ENCODE results near the gene GPR55. TPM values are rescaled to one million over a fixed set of nuclear protein-coding genes. Genes with fewer than 3 reads are reported as not detected.

Gene GPR55
- total and polyA plus RNA-seq, 3 donors from 2014 or later: 10.9 to 14.7 (median 12.3) TPM

- intact Hi-C loops (cut with DNase I; ENCODE audit: low total_unique reads): no loop called here
- TF ChIP-seq CTCF (IDR thresholded peaks at IDR 0.05): no peak
- no peak for TF ChIP-seq POLR2A (IDR thresholded peaks at IDR 0.05)
- Histone ChIP-seq H3K27me3 (no peaks in the 10 kb centered on the region), H3K4me3 (no peak overlapping the region), H3K9me3 (no peaks in the 10 kb centered on the region), H3K27ac (no peak overlapping the region), H3K4me1 (peaks cover 5% of the 10 kb centered on the region), H3K36me3 (ENCODE audit: low read depth, missing control alignments) (no peaks in the 10 kb centered on the region)
- peak; percentile 42 for DNase-seq
- WGBS, 2 donors: 52 to 77% methylated on average over 4 to 14 of the region's 14 CpGs
Measured at GRCh38 chr2:230886671-230887071, 38.4 kb downstream of the GPR55 start.

GRCh38 chr2:230886206-230886605 lies 38.8 kb downstream of the GPR55 start:
- H3K9me3 ChIP-seq: no peaks in the 10 kb centered on the region
- no peak overlapping the region for H3K4me3 ChIP-seq
- DNase-seq: no peak
- peaks cover 5% of the 10 kb centered on the region for H3K4me1 ChIP-seq
- TF ChIP-seq CTCF (IDR thresholded peaks at IDR 0.05) (no peak), POLR2A (IDR thresholded peaks at IDR 0.05) (no peak)
- no peaks in the 10 kb centered on the region for H3K27me3 ChIP-seq
- H3K36me3 ChIP-seq (ENCODE audit: low read depth, missing control alignments): no peaks in the 10 kb centered on the region
- no peak overlapping the region for H3K27ac ChIP-seq
- WGBS, 2 donors: 46 to 80% methylated on average over 4 to 5 of the region's 5 CpGs
- intact Hi-C loops (cut with DNase I; ENCODE audit: low total_unique reads): no loop called here

- Histone ChIP-seq H3K4me3 (no peak overlapping the region), H3K27me3 (no peaks in the 10 kb centered on the region), H3K9me3 (no peaks in the 10 kb centered on the region), H3K27ac (no peak overlapping the region), H3K4me1 (peaks cover 5% of the 10 kb centered on the region), H3K36me3 (ENCODE audit: low read depth, missing control alignments) (no peaks in the 10 kb centered on the region)
- DNase-seq: peak; percentile 66
- WGBS, 2 donors: 69 to 70% methylated on average over 11 of the region's 11 CpGs
- TF ChIP-seq CTCF (IDR thresholded peaks at IDR 0.05): no peak
- intact Hi-C loops (cut with DNase I; ENCODE audit: low total_unique reads): no loop called here
Measured at GRCh38 chr2:230885463-230886130, 39.4 kb downstream of the GPR55 start.

GRCh38 chr2:230881840-230882239 lies 43.2 kb downstream of the GPR55 start:
- 71 to 93% methylated on average over 7 of the region's 7 CpGs for WGBS, 2 donors
- no peak overlapping the region for H3K4me3 ChIP-seq
- H3K4me1 ChIP-seq: peaks cover 8% of the 10 kb centered on the region
- H3K27me3 ChIP-seq: no peaks in the 10 kb centered on the region
- TF ChIP-seq POLR2A (IDR thresholded peaks at IDR 0.05) (no peak), CTCF (IDR thresholded peaks at IDR 0.05) (no peak)
- H3K27ac ChIP-seq: no peak overlapping the region
- intact Hi-C loops (cut with DNase I; ENCODE audit: low total_unique reads): no loop called here
- no peaks in the 10 kb centered on the region for H3K36me3 ChIP-seq (ENCODE audit: low read depth, missing control alignments)
- no peaks in the 10 kb centered on the region for H3K9me3 ChIP-seq
- DNase-seq: no peak

GRCh38 chr2:230879891-230880290 lies 45.2 kb downstream of the GPR55 start:
- H3K36me3 ChIP-seq (ENCODE audit: low read depth, missing control alignments): no peaks in the 10 kb centered on the region
- TF ChIP-seq CTCF (IDR thresholded peaks at IDR 0.05) (no peak), POLR2A (IDR thresholded peaks at IDR 0.05) (no peak)

More at GRCh38 chr2:230879891-230880290, 45.2 kb downstream of the GPR55 start:
- Histone ChIP-seq H3K9me3 (no peaks in the 10 kb centered on the region), H3K4me1 (peaks cover 3% of the 10 kb centered on the region), H3K27ac (no peak overlapping the region), H3K27me3 (no peaks in the 10 kb centered on the region), H3K4me3 (no peak overlapping the region)
- DNase-seq: no peak
- 84 to 95% methylated on average over 9 of the region's 9 CpGs for WGBS, 2 donors
- intact Hi-C loops (cut with DNase I; ENCODE audit: low total_unique reads): no loop called here
